Fibroblast of lung (primary cell): ENCODE data around the gene PNPLA7.

Experiments used
- EZH2 ChIP-seq: IDR thresholded peaks from 2 replicates; pipeline ENCODE4 v1.5.1; 2012; ENCODE audit warnings: low read length, control low read depth, mild to moderate bottlenecking; ENCODE audit errors: missing control alignments
- TF ChIP-seq, protein P1 (sequence below), 2 donors: IDR thresholded peaks in 1 of 2; conservative IDR thresholded peaks in 1 of 2; 1 replicate in 1 of 2; 2 replicates in 1 of 2; pipeline ENCODE4 v1.5.1; 2011 to 2012; ENCODE audit warnings: low read length in 2 of 2, control low read depth in 1 of 2, inconsistent platforms in 1 of 2, low read depth in 1 of 2, mild to moderate bottlenecking in 1 of 2

DNA sequence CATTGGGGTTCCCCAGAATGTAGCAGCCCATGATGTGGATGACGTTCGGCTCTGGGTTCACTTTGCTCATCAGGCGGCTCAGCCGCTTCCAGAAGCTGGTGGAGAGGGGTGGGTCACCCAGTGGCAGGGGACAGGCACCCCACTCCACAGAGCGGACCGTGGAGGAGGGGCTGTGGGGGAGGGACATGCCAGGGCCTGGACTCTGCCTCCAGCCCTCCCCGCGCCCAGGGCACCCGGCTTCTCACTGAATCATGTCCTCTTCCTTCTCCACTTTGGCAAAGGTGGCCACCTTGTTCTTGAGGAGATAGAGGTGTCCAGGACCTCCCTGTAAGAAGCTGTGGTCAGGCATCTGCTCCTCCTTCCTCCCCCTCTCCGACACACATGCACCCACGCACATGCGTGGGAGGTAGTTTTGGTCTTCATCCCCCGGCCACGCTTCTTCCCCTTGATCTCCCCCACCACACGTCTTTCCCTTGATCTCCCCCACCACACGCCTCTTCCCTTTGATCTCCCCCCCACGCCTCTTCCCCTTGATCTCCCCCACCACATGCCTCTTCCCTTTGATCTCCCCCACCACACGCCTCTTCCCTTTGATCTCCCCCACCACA is 100.2 kb downstream of the PNPLA7 start:
- TF ChIP-seq, protein P1, sequence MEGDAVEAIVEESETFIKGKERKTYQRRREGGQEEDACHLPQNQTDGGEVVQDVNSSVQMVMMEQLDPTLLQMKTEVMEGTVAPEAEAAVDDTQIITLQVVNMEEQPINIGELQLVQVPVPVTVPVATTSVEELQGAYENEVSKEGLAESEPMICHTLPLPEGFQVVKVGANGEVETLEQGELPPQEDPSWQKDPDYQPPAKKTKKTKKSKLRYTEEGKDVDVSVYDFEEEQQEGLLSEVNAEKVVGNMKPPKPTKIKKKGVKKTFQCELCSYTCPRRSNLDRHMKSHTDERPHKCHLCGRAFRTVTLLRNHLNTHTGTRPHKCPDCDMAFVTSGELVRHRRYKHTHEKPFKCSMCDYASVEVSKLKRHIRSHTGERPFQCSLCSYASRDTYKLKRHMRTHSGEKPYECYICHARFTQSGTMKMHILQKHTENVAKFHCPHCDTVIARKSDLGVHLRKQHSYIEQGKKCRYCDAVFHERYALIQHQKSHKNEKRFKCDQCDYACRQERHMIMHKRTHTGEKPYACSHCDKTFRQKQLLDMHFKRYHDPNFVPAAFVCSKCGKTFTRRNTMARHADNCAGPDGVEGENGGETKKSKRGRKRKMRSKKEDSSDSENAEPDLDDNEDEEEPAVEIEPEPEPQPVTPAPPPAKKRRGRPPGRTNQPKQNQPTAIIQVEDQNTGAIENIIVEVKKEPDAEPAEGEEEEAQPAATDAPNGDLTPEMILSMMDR (conservative IDR thresholded peaks at IDR 0.05 in 1 of 2, IDR thresholded peaks at IDR 0.05 in 1 of 2; ENCODE audit: low read depth in 1 of 2, low read length in 2 of 2) = no peak
- no peak for TF ChIP-seq EZH2
